HEK293 (cell line): ENCODE data around the gene RSRC2.

ENCODE experiments used
- CTCF ChIA-PET: fragments of 350-600 bp; formaldehyde crosslinking; extraction: SDS; loops from one replicate; lab custom pipeline; 2021; ENCODE audit warnings: antibody characterized with exemption; lab: Yijun Ruan, JAX
- POLR2A ChIA-PET: fragments of 300-600 bp; formaldehyde crosslinking; extraction: SDS; loops from one replicate; lab custom pipeline; 2020; ENCODE audit warnings: antibody characterized with exemption, inconsistent platforms; lab: Yijun Ruan, JAX
- H3K27ac ChIP-seq: fragments of 200-500 bp; sonication (Bioruptor generic); 2 replicates; pipeline ENCODE4 v1.5.1; 2014; ENCODE audit warnings: low read depth, low read length, control low read depth, inconsistent platforms; ENCODE audit errors: extremely low read depth
- H3K36me3 ChIP-seq, 2 experiments: fragments of 200-500 bp in 1 of 2; sonication (Bioruptor generic) in 1 of 2; 1 replicate in 1 of 2; 2 replicates in 1 of 2; pipeline ENCODE4 v1.5.1; 2014 to 2017; ENCODE audit warnings: inconsistent platforms in 2 of 2, low read length in 2 of 2; ENCODE audit not compliant: control insufficient read depth in 2 of 2, insufficient read depth in 1 of 2
- H3K4me1 ChIP-seq: fragments of 200-500 bp; sonication (Bioruptor generic); 2 replicates; pipeline ENCODE4 v1.5.1; 2014; ENCODE audit warnings: mild to moderate bottlenecking, low read length, inconsistent platforms; ENCODE audit not compliant: control insufficient read depth, insufficient read depth
- H3K4me3 ChIP-seq: 2 replicates; pipeline ENCODE4 v1.5.1; 2011; ENCODE audit warnings: low read depth, mild to moderate bottlenecking, control low read depth, low read length, moderate library complexity
- H3K9me3 ChIP-seq: fragments of 200-500 bp; sonication (Bioruptor generic); 2 replicates; pipeline ENCODE4 v1.5.1; 2014; ENCODE audit warnings: low read depth, low read length, inconsistent platforms; ENCODE audit not compliant: control insufficient read depth, insufficient read depth
- KLF1 ChIP-seq: fragments of 450-650 bp; formaldehyde crosslinking; IDR thresholded peaks from 2 replicates; pipeline ENCODE4 v1.5.1; 2016; ENCODE audit warnings: missing biosample characterization, missing genetic modification characterization
- KLF8 ChIP-seq: fragments of 450-650 bp; formaldehyde crosslinking; IDR thresholded peaks from 2 replicates; pipeline ENCODE4 v1.5.1; 2016; ENCODE audit warnings: missing biosample characterization, missing genetic modification characterization
- ZBTB26 ChIP-seq: fragments of 450-650 bp; formaldehyde crosslinking; optimal IDR thresholded peaks from 2 replicates; pipeline ENCODE3; 2016; ENCODE audit warnings: missing biosample characterization, mild to moderate bottlenecking, missing genetic modification characterization
- ZNF133 ChIP-seq: fragments of 450-650 bp; formaldehyde crosslinking; IDR thresholded peaks from 2 replicates; pipeline ENCODE4 v1.5.1; 2016; ENCODE audit warnings: missing biosample characterization, missing genetic modification characterization
- ZNF221 ChIP-seq: fragments of 450-650 bp; formaldehyde crosslinking; IDR thresholded peaks from 2 replicates; pipeline ENCODE4 v1.5.1; 2017; ENCODE audit warnings: missing biosample characterization, missing genetic modification characterization, borderline replicate concordance
- ZNF239 ChIP-seq: fragments of 450-650 bp; formaldehyde crosslinking; IDR thresholded peaks from 2 replicates; pipeline ENCODE4 v1.5.1; 2016; ENCODE audit warnings: missing biosample characterization, missing genetic modification characterization
- ZNF266 ChIP-seq: fragments of 450-650 bp; formaldehyde crosslinking; IDR thresholded peaks from 2 replicates; pipeline ENCODE4 v1.5.1; 2016; ENCODE audit warnings: missing biosample characterization, missing genetic modification characterization, low read depth
- ZNF302 ChIP-seq: fragments of 450-650 bp; formaldehyde crosslinking; IDR thresholded peaks from 2 replicates; pipeline ENCODE4 v1.5.1; 2016; ENCODE audit warnings: missing biosample characterization, missing genetic modification characterization, low read depth
- ZNF324 ChIP-seq: fragments of 450-650 bp; formaldehyde crosslinking; IDR thresholded peaks from 2 replicates; pipeline ENCODE4 v1.5.1; 2016; ENCODE audit warnings: missing biosample characterization, missing genetic modification characterization
- ZNF350 ChIP-seq: fragments of 450-650 bp; formaldehyde crosslinking; IDR thresholded peaks from 2 replicates; pipeline ENCODE4 v1.5.0; 2017; ENCODE audit warnings: missing biosample characterization, mild to moderate bottlenecking, missing genetic modification characterization
- ZNF362 ChIP-seq: fragments of 450-650 bp; formaldehyde crosslinking; IDR thresholded peaks from 2 replicates; pipeline ENCODE4 v1.5.1; 2016; ENCODE audit warnings: missing biosample characterization, missing genetic modification characterization
- ZNF394 ChIP-seq: fragments of 450-650 bp; formaldehyde crosslinking; IDR thresholded peaks from 2 replicates; pipeline ENCODE4 v1.5.1; 2016; ENCODE audit warnings: missing biosample characterization, missing genetic modification characterization, mild to moderate bottlenecking, moderate library complexity, borderline replicate concordance
- ZNF423 ChIP-seq: fragments of 450-650 bp; formaldehyde crosslinking; IDR thresholded peaks from 2 replicates; pipeline ENCODE4 v1.5.1; 2016; ENCODE audit warnings: missing biosample characterization, missing genetic modification characterization
- ZNF488 ChIP-seq: fragments of 450-650 bp; formaldehyde crosslinking; IDR thresholded peaks from 2 replicates; pipeline ENCODE4 v1.5.1; 2016; ENCODE audit warnings: missing biosample characterization, missing genetic modification characterization
- ZNF501 ChIP-seq: fragments of 450-650 bp; formaldehyde crosslinking; IDR thresholded peaks from 2 replicates; pipeline ENCODE4 v1.5.1; 2016; ENCODE audit warnings: missing biosample characterization, missing genetic modification characterization
- ZNF596 ChIP-seq: fragments of 450-650 bp; IDR thresholded peaks from 2 replicates; pipeline ENCODE4 v1.5.0; 2018; ENCODE audit warnings: missing biosample characterization, mild to moderate bottlenecking, missing genetic modification characterization, moderate library complexity
- ZNF624 ChIP-seq: fragments of 450-650 bp; formaldehyde crosslinking; IDR thresholded peaks from 2 replicates; pipeline ENCODE4 v1.5.1; 2017; ENCODE audit warnings: missing biosample characterization, missing genetic modification characterization

The RSRC2 gene

GRCh38 chr12:122503783-122504590, 22.7 kb downstream of the RSRC2 start (continued):
- TF ChIP-seq ZNF488, result no peak
- TF ChIP-seq ZNF394 (tag by site-specific recombination), result no peak

- no peaks in the 10 kb centered on the region for H3K9me3 ChIP-seq
- TF ChIP-seq KLF8 (tag by site-specific recombination), result peak; percentile 4; the same call in 1 of the 2 replicates
- TF ChIP-seq ZNF350, result no peak
- TF ChIP-seq ZBTB26 (tag by site-specific recombination), result no peak
- peak; percentile 49 for TF ChIP-seq ZNF362 (tag by site-specific recombination)
- TF ChIP-seq, all 188 proteins: peak for 2
- ChIA-PET POLR2A (interaction anchor here (0.6 to 1.9 kb wide), 5 partner anchors 9 to 167 kb away, joined by 4 to 6 read pairs (median 5); partner anchors contain the start of genes KNTC1 and RSRC2), CTCF (no interaction called here)
- Histone ChIP-seq H3K4me3 (no peak overlapping the region), H3K4me1 (peaks cover 3% of the 10 kb centered on the region; the same call in 1 of the 2 replicates), H3K36me3 (peaks cover 40 to 49% of the 10 kb centered on the region in 2 experiments), H3K27ac (no peak overlapping the region)
These were observed 23.5 kb downstream of the RSRC2 start for GRCh38 chr12:122503147-122503751.

- ChIA-PET CTCF (interaction anchor here (0.6 to 2.4 kb wide), 4 partner anchors 95 to 192 kb away, joined by 3 to 23 read pairs (median 4); no protein-coding TSS in a partner anchor), POLR2A (interaction anchor here (0.6 to 2.2 kb wide), 16 partner anchors 9 to 731 kb away, joined by 3 to 55 read pairs (median 4); partner anchors contain the start of genes DENR, DIABLO, KNTC1 and MPHOSPH9)
- TF ChIP-seq ZNF239 (tag by site-specific recombination), result no peak
- no peak for TF ChIP-seq ZNF266 (tag by site-specific recombination)
- no peak for TF ChIP-seq ZNF324 (tag by site-specific recombination)
- no peak for TF ChIP-seq ZNF221 (tag by site-specific recombination)
- no peak for TF ChIP-seq ZNF624 (tag by site-specific recombination)
- no peak for TF ChIP-seq ZNF302 (tag by site-specific recombination)
- no peak for TF ChIP-seq ZNF133 (tag by site-specific recombination)
- TF ChIP-seq ZNF423, result no peak
- TF ChIP-seq KLF1 (tag by site-specific recombination), result no peak; the same call in 1 of the 2 replicates
- TF ChIP-seq ZNF501 (tag by site-specific recombination), result no peak
- TF ChIP-seq ZNF596 (tag by site-specific recombination), result no peak
- H3K9me3 ChIP-seq, result no peaks in the 10 kb centered on the region
- peaks cover 3% of the 10 kb centered on the region; the same call in 1 of the 2 replicates for H3K4me1 ChIP-seq
- peaks cover 35 to 38% of the 10 kb centered on the region in 2 experiments for H3K36me3 ChIP-seq
- H3K4me3 ChIP-seq, result no peak overlapping the region
- peak overlapping the region; percentile 2 for H3K27ac ChIP-seq
These were observed 25.2 kb downstream of the RSRC2 start for GRCh38 chr12:122501489-122501989.
